NK-92 (cell line): ENCODE results near the gene ZNF22.

Experiments used
- DNase-seq: peaks from one replicate; lab custom pipeline; 2025; ENCODE audit not compliant: unreplicated experiment; lab: John Stamatoyannopoulos, UW

Gene ZNF22

DNA sequence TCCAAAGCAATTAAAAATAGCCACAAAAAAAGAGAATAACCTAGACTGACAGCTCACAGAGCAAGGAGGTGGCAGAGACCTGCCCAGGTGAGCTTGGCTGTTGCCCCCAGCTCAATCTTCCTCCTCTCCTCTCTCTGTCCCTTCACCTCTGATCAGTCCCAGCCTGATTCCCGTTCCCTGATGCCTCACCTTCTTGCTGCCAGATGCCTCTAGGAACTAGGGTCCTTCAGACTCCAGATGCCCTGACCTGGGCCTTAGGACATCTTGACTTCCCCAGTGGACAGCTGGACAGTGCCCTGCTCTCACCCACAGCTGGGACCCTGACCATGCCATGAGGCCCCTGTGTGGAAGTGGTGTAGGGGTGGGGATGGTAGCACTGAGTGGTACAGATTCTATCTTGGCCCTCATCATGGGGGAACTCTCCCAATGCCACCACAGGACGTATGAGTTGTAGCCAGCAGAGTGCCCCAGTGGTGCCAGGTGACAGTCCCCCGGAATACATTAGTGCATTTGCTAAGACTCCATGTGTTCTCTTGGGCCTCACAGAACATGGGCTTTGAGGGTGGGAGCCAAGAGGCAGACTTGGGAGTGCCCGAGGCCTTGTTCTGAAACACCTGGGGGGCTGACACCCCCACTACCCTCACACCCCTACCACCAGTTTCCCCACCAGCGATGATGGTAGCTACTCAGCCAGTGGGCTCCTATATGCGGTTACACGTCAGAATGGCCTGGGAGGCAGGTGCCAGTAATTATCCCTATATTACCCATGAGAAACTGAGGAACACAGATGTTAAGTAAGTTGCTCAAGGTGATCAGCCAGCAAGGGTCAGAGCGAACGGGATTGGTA, 24.1 kb upstream of the ZNF22 start:
- DNase-seq, result no peak

DNA sequence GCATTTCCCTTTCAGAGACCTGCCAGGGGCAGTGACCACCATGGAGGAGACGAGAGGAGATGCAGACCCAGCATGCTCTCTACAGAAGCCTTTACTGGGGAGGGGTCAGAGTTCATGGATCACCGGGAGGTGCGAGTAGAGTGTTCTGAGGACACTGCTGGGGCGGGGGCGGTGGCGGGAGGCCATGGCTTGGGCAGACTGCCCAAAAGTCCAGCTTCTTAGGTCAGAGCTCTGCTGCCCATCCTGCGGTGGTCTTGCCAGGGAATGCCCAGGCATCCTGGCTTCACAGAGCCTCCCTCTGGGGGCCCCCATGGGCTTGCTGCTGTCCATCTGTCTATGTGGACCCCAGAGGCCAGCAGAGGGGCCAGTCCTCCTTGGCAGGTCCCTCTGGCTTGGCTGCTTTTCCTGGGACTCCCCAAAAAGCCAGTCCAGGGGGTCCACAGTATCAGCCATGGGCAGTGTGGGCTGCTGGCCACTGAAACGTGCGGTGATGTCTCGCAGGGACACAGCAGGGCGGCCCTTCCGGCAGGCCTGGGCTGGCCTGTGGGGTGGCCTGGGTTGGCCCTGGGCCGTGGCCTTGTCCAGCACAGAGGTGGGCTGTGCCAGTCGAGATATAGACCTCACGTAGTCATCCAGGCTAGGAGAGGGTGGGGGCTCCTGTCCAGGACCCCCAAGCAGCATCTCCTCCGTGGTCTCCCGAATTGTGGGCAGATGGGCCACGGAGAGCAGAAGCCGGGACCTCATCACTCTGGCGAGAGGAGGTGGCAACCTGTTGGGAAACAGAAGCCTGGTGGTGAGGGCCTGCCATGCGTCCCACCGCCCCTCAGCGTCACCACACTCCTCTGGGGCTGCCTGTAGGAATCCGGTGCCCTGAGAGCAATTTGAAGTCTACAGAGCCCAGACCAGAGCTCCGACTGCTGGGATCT, 23.2 kb upstream of the ZNF22 start:
- no peak for DNase-seq

DNA sequence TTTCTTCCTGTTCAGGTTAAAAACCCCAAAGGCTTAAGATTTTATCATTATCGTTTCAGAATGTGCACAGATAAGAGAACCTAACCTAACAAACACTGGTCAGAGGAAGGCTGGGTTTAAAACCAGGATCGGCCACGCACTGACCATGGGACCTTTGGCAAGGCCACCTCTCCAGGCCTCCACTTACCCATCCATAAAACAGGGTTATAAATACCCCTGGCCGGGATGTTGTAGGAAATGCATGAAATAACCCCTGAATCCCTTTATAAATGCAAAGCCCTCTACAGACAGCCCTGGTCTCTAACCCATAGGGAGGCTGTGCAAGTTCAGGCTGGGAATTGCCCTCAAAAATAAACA, 22.5 kb upstream of the ZNF22 start:
- no peak for DNase-seq

DNA sequence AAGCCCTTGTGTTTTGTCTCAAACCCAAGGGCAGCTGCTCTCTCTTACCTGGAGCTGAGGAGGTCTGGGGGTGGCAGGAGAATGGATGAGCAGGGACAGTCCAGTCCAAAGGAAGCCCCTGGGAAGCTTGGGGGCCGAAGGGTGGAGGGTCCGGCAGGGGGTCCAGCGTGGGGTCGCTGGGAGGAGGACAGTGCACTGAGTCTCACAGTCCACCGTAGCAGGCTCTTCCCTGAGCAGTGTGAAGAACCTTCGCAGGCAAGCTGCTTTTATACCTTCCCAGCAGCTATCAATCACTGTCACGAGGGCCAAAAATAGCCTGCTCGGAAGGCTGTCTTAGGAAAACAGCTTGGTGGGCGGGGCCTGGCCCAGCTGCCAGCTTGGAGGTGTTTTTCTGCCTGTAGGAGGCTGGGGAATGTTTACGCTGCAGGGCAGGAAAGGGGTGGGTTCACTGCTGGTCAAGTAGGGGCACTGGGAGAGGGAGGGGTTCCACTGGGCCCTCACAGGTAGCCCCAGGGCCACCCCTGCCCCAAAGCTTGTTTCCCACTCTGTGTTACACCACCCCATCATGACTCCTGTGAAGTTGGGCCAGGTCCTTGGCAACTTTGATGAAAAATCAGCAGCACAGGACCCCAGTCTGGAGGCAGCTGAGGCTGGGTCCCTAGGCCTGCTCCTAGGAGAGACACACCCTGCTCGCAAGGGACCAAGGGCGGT, 22.0 kb upstream of the ZNF22 start, which contains the start of gene DEPP1:
Gene DEPP1 (minus strand): TSS at position 240 of the 711 bp plus-strand sequence. CDS start 779 bp downstream, outside the sequence.
- DNase-seq, result no peak

DNA sequence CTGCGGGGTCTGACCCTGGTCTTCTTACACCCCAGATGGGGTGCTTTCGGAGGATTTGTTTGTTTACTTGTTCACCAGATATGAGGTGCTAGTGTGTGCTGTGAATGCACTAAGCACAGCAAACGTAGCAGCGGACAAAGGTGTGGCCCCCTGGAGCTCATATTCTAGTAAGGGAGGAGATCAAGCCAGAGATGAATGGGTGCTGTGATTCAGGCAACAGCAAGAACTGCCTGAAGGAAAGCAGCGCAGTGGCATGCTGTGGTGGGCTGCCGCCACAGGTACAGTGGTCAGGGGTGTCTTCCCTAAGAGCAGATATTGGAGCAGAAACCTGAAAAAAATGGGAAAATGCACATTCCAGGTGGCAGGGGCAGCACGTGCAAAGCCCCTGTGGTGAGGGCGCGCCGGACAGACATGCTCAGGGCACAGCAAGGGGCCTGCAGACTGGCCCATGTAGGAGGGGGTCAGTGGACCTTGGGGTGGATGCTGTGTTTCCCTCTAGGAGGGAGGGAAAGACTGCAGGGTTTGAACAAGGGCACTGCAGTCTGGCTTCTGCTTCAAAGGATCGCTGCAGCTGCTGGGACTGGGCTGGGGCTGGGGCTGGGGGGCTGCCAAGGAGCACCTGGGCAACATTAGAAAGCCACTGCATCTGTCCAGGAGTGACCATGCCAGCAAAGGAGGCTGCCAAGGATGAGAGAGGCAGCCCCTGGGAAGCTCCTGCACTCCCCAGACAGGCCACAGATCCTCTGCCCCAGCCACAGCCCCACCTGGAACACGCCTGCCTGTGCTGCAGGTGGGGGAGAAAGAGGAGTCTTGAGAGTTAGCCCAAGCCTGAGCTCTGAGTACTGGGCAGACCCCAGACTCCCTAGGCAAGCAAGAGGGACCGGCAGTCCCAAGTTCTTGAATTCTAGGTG, 21.2 kb upstream of the ZNF22 start:
- no peak for DNase-seq

DNA sequence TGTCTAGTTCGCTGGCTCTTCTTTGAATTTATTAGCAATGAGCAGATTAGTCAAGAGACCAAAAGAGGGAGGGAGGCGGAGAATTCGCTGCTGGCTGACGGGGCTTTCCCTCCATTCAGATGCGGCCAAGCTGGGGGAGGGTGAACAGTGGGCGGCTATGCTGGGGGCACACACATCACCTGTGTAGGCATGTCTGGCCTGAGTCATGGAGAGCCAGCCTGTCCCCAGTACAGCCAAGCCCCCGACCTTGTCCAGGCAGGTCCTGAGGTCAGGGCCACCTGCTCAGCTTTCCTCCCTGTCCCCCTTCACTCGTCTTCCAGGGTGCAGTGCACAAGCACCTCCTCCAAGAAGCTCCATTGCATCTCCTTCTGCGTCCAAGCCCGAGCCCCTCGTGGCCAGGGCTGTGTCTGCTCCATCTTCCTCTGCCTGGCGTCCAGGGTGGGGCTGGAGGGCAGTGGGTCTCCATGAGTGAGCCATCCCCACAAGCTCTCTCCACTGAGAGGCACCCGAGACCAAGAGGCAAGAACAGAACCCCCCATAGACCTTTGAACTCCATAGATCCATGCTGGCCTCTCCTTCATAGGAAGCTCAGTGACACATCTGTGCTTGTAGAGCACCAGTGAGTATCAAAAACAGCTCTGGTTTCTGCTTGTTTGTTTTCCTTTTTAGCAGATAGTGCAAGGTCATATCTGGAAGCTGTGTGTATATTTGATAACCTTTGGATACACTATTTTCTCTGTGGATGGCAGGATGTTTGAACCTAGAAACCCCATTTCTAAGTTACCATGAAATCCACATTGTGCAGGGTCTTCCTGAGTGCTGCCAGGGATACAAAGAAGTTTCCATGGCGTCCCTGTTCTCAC, 20.2 kb upstream of the ZNF22 start:
- no peak for DNase-seq

DNA sequence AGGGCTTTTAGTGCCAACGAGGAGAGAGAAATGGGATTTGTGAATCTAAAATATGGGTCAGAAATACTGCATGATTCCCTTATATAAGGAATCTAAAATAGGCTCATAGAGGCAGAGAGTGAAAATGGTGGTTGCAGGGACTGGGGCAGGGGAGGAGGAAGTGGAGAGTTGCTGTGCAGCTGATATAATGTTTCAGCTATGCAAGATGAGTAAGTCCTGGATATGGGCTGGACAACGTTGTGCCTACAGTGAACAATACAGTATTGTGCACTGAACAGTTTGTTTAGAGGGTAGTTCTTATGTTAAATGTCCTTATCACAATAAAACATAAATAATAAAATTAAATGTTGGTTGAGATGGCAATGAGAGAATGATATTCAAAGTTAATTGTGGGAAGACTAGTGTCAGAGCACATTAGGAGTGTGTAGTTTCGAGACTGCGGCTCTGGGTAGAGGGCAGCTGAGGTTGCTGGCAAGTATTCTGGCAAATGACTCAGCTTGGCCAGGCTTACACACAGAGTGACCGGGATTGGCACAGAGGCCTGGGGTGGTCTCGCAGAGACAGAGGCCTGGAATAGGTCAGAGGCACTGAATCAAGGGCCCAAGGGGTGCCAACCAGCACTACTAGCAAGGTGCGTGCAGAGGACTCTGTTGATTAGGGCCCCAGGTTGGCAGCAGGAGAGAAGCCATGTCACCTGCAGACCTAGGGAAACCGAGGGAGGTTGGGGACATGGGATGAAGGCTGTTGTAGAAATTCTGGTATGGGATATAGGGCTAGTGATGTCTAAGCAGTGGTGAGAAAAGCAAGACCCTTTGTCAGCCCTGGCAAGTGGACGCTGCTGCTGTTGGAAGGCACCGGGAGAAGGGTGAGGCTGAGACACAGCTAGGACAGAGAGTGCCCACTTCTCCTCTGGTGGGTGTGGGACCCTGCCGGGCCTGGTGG, 19.3 kb upstream of the ZNF22 start:
- no peak for DNase-seq

DNA sequence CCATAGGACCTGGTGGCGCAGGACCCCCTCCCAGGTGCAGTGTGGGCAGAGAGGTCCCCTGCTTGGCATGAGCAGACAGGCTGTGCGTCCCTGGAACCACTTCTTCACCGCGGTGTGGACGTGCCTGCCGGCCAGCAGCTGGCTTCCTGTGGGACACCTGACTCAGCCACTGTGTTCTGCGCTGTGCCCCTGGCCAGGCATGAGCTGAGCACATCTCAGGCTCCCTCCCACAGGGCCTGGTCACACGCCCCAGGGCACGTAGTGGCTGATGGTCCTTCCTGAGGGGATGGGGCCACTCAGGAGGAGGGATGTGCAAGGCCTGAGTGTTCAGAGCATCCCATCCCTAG, 18.6 kb upstream of the ZNF22 start:
- DNase-seq, result no peak

DNA sequence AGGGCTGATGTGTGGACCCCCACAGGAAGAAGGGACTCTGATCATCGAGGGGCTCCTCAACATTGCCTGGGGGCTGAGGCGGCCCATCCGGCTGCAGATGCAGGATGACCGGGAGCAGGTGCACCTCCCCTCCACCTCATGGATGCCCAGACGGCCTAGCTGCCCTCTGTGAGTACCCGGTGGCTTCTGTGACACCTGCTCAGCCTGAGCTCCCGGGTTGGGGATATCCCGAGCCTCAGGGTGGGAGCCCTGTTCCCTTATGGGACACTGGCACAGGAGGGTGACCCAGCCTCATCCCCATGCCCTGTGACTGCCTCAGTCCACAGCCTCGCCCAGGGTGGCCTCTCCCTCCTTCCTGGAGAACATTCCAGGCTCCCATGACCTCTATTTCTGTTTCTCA, 18.2 kb upstream of the ZNF22 start:
- DNase-seq, result no peak

DNA sequence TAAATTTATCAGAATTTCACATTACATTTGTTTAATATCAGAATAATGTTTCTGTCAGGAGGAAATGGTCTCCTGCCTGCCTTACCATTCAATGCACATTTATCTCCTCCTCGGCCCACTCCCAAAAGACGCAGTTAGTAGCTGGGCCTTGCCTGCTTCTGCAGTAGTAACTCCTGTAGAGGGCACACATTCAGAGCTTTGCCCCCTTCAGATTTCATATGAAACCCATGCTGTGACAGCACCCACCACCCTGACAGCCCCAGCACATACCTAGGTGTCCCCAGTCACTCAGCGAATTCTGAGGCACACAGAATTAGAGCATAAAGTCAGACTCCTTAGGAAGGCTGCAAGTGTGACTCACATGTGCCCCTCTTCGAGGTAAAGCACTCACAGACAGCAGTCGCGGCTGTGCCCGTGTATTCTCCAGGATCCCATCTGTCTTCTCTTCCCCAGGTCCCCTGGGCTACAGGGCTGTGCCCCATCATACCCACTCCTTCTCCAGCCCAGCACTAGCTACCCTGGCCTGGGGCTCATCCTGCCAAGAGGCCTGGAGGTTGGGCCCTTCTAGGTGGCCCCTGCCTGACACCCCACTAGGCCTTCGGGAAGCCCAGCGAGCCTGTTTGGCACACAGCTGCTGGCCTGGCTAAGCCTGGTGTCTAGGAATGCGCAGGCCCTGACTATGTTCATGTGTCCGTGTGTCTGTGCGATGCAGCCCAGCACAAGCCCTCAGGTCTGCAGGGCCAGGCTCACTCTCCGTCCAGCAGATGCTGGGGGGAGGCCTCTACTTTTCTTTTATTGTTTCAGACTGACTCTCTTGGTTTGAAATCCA, 17.4 kb upstream of the ZNF22 start:
- no peak for DNase-seq

DNA sequence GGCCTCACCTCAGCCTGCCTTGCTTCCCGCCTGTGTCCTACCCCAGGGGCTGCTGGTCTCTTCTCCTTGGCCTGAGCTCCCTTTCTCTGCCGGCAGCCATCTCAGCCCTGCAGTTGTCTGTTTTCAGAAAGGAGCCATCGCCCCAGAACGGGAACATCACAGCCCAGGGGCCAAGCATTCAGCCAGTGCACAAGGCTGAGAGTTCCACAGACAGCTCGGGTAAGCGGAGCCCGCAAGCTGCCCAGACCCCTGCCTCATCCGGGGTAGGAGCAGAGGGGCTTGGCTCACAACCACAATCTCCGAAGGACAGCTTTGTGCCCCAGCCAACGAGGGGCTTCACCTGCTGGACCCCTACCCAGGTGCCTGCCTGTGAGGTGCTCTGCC, 16.8 kb upstream of the ZNF22 start:
- no peak for DNase-seq

DNA sequence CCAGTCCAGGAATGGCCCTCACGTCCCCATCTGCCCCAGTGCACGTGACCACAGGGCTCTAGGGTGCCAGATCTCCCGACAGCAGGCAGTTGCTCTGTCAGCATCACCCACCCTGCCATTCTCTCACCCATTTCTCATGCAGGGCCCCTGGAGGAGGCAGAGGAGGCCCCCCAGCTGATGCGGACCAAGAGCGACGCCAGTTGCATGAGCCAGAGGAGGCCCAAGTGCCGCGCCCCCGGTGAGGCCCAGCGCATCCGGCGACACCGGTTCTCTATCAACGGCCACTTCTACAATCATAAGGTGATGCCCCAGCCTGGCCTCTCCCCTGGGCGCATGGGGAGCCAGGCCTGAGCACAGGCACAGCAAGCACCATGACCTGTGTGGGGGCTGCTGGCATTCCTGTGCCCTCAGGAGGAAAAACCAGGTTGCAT, 16.0 kb upstream of the ZNF22 start:
- DNase-seq, result no peak

DNA sequence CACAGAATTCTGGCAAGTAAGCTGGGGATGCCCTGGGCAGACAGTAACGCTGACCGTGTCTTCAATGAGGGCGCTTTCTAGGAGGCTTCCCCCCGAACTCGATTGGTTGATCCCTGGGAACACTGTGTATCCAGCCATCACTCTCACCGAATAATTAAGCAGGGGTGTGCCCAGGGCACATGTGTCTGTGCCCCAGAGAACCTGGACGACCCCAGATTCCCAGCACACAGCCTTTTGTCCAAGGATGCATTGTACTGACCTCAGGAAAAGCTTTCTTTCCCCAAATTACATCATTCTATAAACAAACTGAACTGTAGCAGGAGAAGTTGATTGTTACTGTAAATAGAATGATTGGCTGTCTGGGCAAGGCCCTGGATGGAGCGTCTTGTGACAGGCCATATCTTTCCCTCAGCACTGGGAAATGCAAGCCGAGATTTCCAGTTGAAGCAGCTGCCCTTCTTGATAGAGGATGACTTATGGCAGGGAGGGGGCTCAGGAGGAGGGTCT, 15.5 kb upstream of the ZNF22 start:
- DNase-seq, result no peak

DNA sequence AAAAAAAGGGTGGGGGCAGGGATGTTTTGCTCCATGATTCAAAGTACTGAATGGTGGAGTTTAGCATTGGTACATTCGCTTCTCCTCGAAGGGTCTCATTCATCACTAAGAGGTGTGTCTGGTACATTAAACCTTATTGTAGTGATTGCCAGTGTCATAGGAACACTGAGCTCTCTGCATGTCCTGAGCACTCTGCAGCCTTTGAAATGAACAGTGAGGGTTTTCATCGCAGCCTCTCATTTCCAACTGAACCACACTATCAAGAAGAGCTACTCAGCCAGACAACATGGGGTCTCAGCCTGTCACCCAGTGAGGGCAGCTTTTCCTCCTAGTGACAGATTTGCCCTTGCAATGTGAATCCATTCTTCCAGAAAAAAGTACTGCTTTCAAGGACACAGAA, 14.5 kb upstream of the ZNF22 start:
- no peak for DNase-seq

DNA sequence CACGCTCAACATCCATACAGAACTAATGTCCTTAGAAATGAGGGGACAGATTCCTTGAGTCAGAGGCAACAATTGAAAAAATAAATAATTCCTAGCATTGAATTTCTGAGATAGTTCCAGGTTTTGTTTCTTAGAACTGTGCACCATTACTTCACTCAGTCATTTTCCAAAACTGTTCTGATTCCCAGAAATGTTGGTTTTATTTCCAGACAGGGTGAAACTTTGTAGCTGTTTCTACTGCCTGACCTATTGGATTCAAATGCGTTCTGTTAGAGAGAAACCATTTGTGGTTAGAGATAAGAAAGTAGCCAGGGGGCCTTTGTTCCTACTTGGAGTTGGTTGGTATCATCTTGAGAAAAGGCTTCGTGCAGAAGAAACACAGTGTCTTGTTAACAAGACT, 14.1 kb upstream of the ZNF22 start:
- no peak for DNase-seq

DNA sequence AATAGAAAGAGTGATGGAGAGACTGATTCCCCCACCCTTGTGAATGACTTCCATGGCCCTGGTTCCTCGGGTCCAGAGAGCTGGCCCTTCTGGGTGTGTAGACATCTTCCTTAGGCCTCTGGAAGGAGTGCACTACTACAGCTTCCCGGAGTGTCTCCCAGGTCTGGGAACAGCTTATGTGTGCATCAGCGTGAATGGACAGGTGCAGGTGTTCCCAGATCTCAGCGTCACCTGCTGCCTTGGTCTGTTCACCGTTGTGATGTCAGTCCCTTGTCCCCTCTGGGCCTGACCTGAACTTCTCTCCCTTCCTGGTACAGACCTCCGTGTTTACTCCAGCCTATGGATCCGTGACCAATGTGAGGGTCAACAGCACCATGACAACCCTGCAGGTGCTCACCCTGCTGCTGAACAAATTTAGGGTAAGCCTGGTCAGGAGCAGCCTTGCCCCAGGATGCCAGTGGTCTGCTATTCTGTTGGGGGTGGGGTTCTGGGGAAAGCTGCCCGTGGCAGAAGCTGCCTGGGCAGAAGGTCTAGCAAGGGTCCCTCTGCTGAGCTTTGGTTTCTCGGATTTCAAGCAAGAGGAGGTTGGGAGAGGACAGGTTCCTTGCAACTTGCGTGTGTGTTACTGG, 11.7 kb upstream of the ZNF22 start:
- no peak for DNase-seq
